A549 (cell line): ENCODE data around the gene METTL1. TPM values are rescaled to one million over a fixed set of nuclear protein-coding genes. Genes with fewer than 3 reads are reported as not detected.

Source experiments
- ATAC-seq, 2 experiments: fragments of 200-7000 bp in 1 of 2; fragments of >200 bp in 1 of 2; cut with Nextera tagmentation in 1 of 2; cut with Tn5 transposase in 1 of 2; 3 replicates each; pipeline versions ENCODE4 v1.8.0 to v1.9.1; 2018 to 2020; ENCODE audit warnings: mild to moderate bottlenecking in 1 of 2, moderate library complexity in 1 of 2
- CTCF ChIA-PET: fragments of 300-600 bp; sonication (Branson Sonifier 250); formaldehyde crosslinking; extraction: SDS; loops from one replicate; lab custom pipeline; 2021; ENCODE audit warnings: antibody characterized with exemption, inconsistent platforms; lab: Yijun Ruan, JAX
- POLR2A ChIA-PET: fragments of 350-600 bp; formaldehyde crosslinking; extraction: SDS; loops from one replicate; lab custom pipeline; 2021; ENCODE audit warnings: antibody characterized with exemption, inconsistent platforms; lab: Yijun Ruan, JAX
- DNase-seq, 2 experiments: peaks; one replicate each; pipeline versions ENCODE4 v3.0.0 to v3.0.0-alpha.2; 2011 to 2016; ENCODE audit warnings: low read depth in 1 of 2, low spot score in 1 of 2
- FAIRE-seq: peaks from 2 replicates; lab custom pipeline; 2011; peaks lifted over from hg19 to GRCh38; lab: Jason Lieb, UNC
- H3K27ac ChIP-seq, 2 experiments: fragments of >200 bp; sonication (Bioruptor Twin); formaldehyde crosslinking; 3 replicates each; pipeline ENCODE4 v1.5.1; 2016 to 2017
- H3K4me1 ChIP-seq: fragments of >200 bp; sonication (Bioruptor Twin); formaldehyde crosslinking; 3 replicates; pipeline ENCODE4 v1.6.1; 2016
- H3K4me2 ChIP-seq: fragments of >200 bp; sonication (Bioruptor Twin); formaldehyde crosslinking; 3 replicates; pipeline ENCODE4 v1.6.1; 2016
- H3K4me3 ChIP-seq: fragments of >200 bp; sonication (Bioruptor Twin); formaldehyde crosslinking; 3 replicates; pipeline ENCODE4 v1.5.1; 2016
- H3K9me3 ChIP-seq: fragments of >200 bp; sonication (Bioruptor Twin); formaldehyde crosslinking; 3 replicates; pipeline ENCODE4 v1.6.1; 2016
- ATOH8 ChIP-seq: fragments of 250-450 bp; sonication (Bioruptor Pico); IDR thresholded peaks from 2 replicates; pipeline ENCODE4 v1.5.0; 2020; ENCODE audit warnings: low read depth, mild to moderate bottlenecking, moderate library complexity
- CBX2 ChIP-seq: fragments of 200-600 bp; sonication (generic); IDR thresholded peaks from 2 replicates; pipeline ENCODE4 v1.6.1; 2016; ENCODE audit warnings: low read depth, mild to moderate bottlenecking, borderline replicate concordance
- CHD2 ChIP-seq: fragments of 150-350 bp; IDR thresholded peaks from 2 replicates; pipeline ENCODE4 v1.6.1; 2014; ENCODE audit warnings: low read length; ENCODE audit not compliant: partially characterized antibody
- EHF ChIP-seq: fragments of 250-450 bp; sonication (Bioruptor Pico); IDR thresholded peaks from 2 replicates; pipeline ENCODE4 v1.5.0; 2020; ENCODE audit warnings: mild to moderate bottlenecking
- EHMT2 ChIP-seq: fragments of 200-600 bp; sonication (generic); IDR thresholded peaks from 2 replicates; pipeline ENCODE4 v1.6.1; 2016; ENCODE audit warnings: antibody characterized with exemption, low read depth, mild to moderate bottlenecking, moderate library complexity
- EP300 ChIP-seq, 2 experiments: fragments of >200 bp; sonication (Bioruptor Twin); formaldehyde crosslinking; IDR thresholded peaks; 2 replicates in 1 of 2; 3 replicates in 1 of 2; pipeline ENCODE4 v1.6.1; 2016 to 2017
- GATA3 ChIP-seq: IDR thresholded peaks from 2 replicates; pipeline ENCODE4 v1.6.1; 2012; ENCODE audit warnings: borderline replicate concordance
- HMGXB4 ChIP-seq: fragments of 250-450 bp; sonication (Bioruptor Pico); IDR thresholded peaks from 2 replicates; pipeline ENCODE4 v1.5.0; 2021; ENCODE audit warnings: mild to moderate bottlenecking, moderate library complexity, borderline replicate concordance
- HOXB13 ChIP-seq: fragments of 250-450 bp; sonication (Bioruptor Pico); IDR thresholded peaks from 2 replicates; pipeline ENCODE4 v1.5.0; 2020; ENCODE audit warnings: low read depth, mild to moderate bottlenecking, moderate library complexity
- HOXB5 ChIP-seq: fragments of 250-450 bp; sonication (Bioruptor Pico); IDR thresholded peaks from 2 replicates; pipeline ENCODE4 v1.5.0; 2020; ENCODE audit warnings: mild to moderate bottlenecking, moderate library complexity
- KDM1A ChIP-seq: fragments of 200-600 bp; sonication (generic); IDR thresholded peaks from 2 replicates; pipeline ENCODE4 v1.6.1; 2016; ENCODE audit warnings: low read depth, mild to moderate bottlenecking
- MYC ChIP-seq: IDR thresholded peaks from 2 replicates; pipeline ENCODE4 v1.6.1; 2012; ENCODE audit warnings: mild to moderate bottlenecking, inconsistent platforms, low read length, improper control_type of control experiment, borderline replicate concordance
- NFE2L2 ChIP-seq: fragments of 150-350 bp; conservative IDR thresholded peaks from 2 replicates; pipeline ENCODE4 v1.6.1; 2014; ENCODE audit warnings: low read length
- PBX3 ChIP-seq: IDR thresholded peaks from 2 replicates; pipeline ENCODE4 v1.6.1; 2012
- POLR2AphosphoS2 ChIP-seq: conservative IDR thresholded peaks from 2 replicates; pipeline ENCODE4 v1.6.1; 2012; ENCODE audit warnings: low read length, improper control_type of control experiment, inconsistent platforms
- RAD21 ChIP-seq, 2 experiments: fragments of >200 bp in 1 of 2; sonication (Bioruptor Twin) in 1 of 2; formaldehyde crosslinking in 1 of 2; IDR thresholded peaks in 1 of 2; conservative IDR thresholded peaks in 1 of 2; 2 replicates in 1 of 2; 3 replicates in 1 of 2; pipeline ENCODE4 v1.6.1; 2012 to 2018; ENCODE audit warnings: inconsistent platforms in 1 of 2
- RFX5 ChIP-seq: fragments of 450-650 bp; IDR thresholded peaks from 2 replicates; pipeline ENCODE4 v1.7.1; 2014; ENCODE audit warnings: antibody characterized with exemption, mild to moderate bottlenecking, moderate library complexity
- SREBF2 ChIP-seq: fragments of 450-650 bp; IDR thresholded peaks from 2 replicates; pipeline ENCODE4 v1.6.1; 2014; ENCODE audit warnings: mild to moderate bottlenecking, moderate library complexity
- WGBS: methylation state at CpG from one replicate; pipeline ENCODE4 v1.1.6; 2017; ENCODE audit errors: missing lambda C conversion rate; 5-methylcytosine and 5-hydroxymethylcytosine counted together
- polyA plus RNA-seq, 4 experiments: library from polyadenylated mRNA; depleted of rRNA in 3 of 4; stranded (reverse); fragments of >200 nt; fragmentation: RNase III in 1 of 4; extraction: RNeasy Plus Mini Kit Qiagen cat#74134 plus additional on column Dnase treatment in 1 of 4; gene quantifications; 2 replicates in 3 of 4; 3 replicates in 1 of 4; pipeline ENCODE4 v1.2.3, GENCODE V29; 2011 to 2017

The METTL1 gene
- polyA plus RNA-seq, 2 of the 4 experiments (the other 2 are of a cell fraction), result 55.2 to 60.2 TPM

GRCh38 chr12:57731411-57732080 lies 40.4 kb downstream of the METTL1 start:
- Histone ChIP-seq H3K27ac (no peak overlapping the region), H3K4me3 (no peak overlapping the region), H3K4me2 (no peak overlapping the region), H3K9me3 (no peaks in the 10 kb centered on the region), H3K4me1 (peaks cover 10% of the 10 kb centered on the region)
- TF ChIP-seq EHF (CRISPR knock-in tag) (no peak), CHD2 (no peak), HMGXB4 (CRISPR knock-in tag) (no peak), EHMT2 (no peak), SREBF2 (no peak)
- ChIA-PET CTCF (interaction anchor here (0.7 to 7.8 kb wide), 5 partner anchors 10 to 148 kb away, joined by 3 to 91 read pairs (median 4); partner anchors contain the start of genes B4GALNT1 and OS9), POLR2A (interaction anchor here (0.6 kb wide), 1 partner anchor 230 kb away, joined by 3 read pairs; no protein-coding TSS in a partner anchor)
- ATAC-seq (no peak), FAIRE-seq (no peak), DNase-seq (no peak)
- WGBS, result 71% methylated on average over 19 of the region's 19 CpGs

- CTCF ChIA-PET, result interaction anchor here (0.6 to 13.8 kb wide), 6 partner anchors 7 to 147 kb away, joined by 3 to 242 read pairs (median 10); partner anchors contain the start of genes AGAP2 and CDK4
- Histone ChIP-seq H3K4me1 (peaks cover 10% of the 10 kb centered on the region), H3K27ac (no peak overlapping the region), H3K4me3 (no peak overlapping the region), H3K9me3 (no peaks in the 10 kb centered on the region), H3K4me2 (no peak overlapping the region)
- POLR2A ChIA-PET, result no interaction called here
- ATAC-seq, result no peak
- FAIRE-seq, result no peak
- no peak for DNase-seq
- TF ChIP-seq MYC (no peak), HOXB5 (CRISPR knock-in tag) (no peak), GATA3 (no peak), POLR2AphosphoS2 (no peak), HMGXB4 (CRISPR knock-in tag) (no peak), CBX2 (no peak), EP300 (IDR thresholded peaks at IDR 0.05) (no peak), RAD21 (conservative IDR thresholded peaks at IDR 0.05 in 1 of 2, IDR thresholded peaks at IDR 0.05 in 1 of 2) (no peak), RFX5 (no peak), PBX3 (no peak), NFE2L2 (no peak), HOXB13 (CRISPR knock-in tag) (no peak), KDM1A (no peak), ATOH8 (CRISPR knock-in tag) (no peak)
- 67% methylated on average over 13 of the region's 13 CpGs for WGBS
These were observed 41.4 kb downstream of the METTL1 start for GRCh38 chr12:57730336-57731067.
